Esophagus squamous epithelium (tissue), 4 donors: Measurements from ENCODE around the gene FBXL7.
"Not testable (repeated sequence)": the region's sequence is repeated elsewhere in the genome, so short reads cannot be mapped to it uniquely, and the experiment has no call there.

Experiments
- CTCF ChIP-seq, 6 experiments: fragments of 450-650 bp in 4 of 6; fragments of 200-600 bp in 2 of 6; sonication (generic) in 2 of 6; IDR thresholded peaks; one replicate each; pipeline ENCODE4 v1.5.1; 2016 to 2019; ENCODE audit warnings: antibody characterized with exemption in 6 of 6, mild to moderate bottlenecking in 4 of 6, moderate library complexity in 4 of 6
- POLR2A ChIP-seq, 4 donors: fragments of 450-650 bp; IDR thresholded peaks; one replicate each; pipeline ENCODE4 v1.6.1; 2017; ENCODE audit warnings: antibody characterized with exemption in 4 of 4, mild to moderate bottlenecking in 4 of 4, moderate library complexity in 3 of 4

- TF ChIP-seq POLR2A, CTCF (IDR thresholded peaks at IDR 0.05): not testable (repeated sequence)
Observed at GRCh38 chr5:15872259-15872658, 372.3 kb downstream of the FBXL7 start.
